HAP-1 (cell line): ENCODE measurements around the gene TUNAR.

Experiments
- DNase-seq, 2 experiments: peaks; one replicate each; pipeline ENCODE4 v3.0.0-alpha.2; 2016 to 2020; ENCODE audit warnings: low spot score in 2 of 2
- H3K27me3 ChIP-seq: fragments of 250-450 bp; sonication (Bioruptor Pico); 2 replicates; pipeline ENCODE4 v1.5.1; 2020; ENCODE audit warnings: low read depth, mild to moderate bottlenecking, moderate library complexity
- H3K36me3 ChIP-seq: fragments of 250-450 bp; sonication (Bioruptor Pico); replicated peaks from 2 replicates; pipeline ENCODE4 v1.5.1; 2020; ENCODE audit warnings: mild to moderate bottlenecking
- H3K4me1 ChIP-seq: fragments of 250-450 bp; sonication (Bioruptor Pico); 2 replicates; pipeline ENCODE4 v1.5.1; 2020; ENCODE audit warnings: mild to moderate bottlenecking
- H3K4me3 ChIP-seq: fragments of 250-450 bp; sonication (Bioruptor Pico); 2 replicates; pipeline ENCODE4 v1.5.1; 2020; ENCODE audit warnings: mild to moderate bottlenecking, moderate library complexity
- H3K9me3 ChIP-seq: fragments of 250-450 bp; sonication (Bioruptor Pico); 2 replicates; pipeline ENCODE4 v1.5.1; 2020; ENCODE audit warnings: mild to moderate bottlenecking, moderate library complexity
- in situ Hi-C: fragments of 300-500 bp; cut with MboI; formaldehyde crosslinking; loops from 3 replicates; pipeline ENCODE4 v1.14.3; 2020; ENCODE audit warnings: low sequenced_read_pairs, inconsistent platforms, mixed read lengths

TUNAR gene

DNA sequence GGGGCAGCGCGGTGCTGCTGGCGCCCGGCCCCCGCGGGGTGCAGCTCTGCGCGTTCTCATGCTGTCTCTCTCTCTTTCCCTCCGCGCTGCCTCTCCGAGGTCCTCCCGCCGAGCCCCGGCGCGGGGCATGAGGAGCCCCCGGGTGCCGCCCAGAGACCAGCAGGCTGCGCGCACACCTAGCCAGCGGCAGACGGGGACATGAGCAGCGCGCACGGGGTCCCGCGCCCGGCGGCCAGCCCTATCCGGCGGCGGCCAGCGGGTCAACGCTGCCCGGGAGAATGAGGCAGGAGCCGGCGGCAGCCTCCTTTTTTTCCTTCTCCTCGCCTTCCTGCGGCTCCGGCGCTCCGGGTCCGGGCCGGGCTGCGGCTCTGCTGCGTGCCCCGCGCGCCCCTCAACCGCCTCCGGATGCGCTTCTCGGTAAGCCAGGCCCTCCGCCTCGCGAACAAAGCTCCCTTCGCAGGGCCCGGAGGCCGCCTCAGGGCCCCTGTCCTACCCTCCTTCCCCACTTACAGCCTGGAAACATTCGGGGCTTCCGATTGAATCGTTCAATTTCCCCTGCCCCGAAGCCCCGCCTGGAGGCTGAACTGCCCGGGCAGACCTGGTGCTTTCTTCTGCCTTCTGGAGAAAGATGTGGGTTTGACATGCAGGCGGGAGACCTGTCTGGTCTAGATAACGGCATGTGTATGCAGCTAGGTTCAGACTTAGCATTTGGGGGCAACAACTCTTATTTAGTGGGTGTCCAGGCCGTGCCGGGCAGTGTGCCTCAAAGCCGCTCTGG is at the start of gene TUNAR:
TSS of gene TUNAR (plus strand) at position 72 of the 778 bp plus-strand sequence.
- no peaks in the 10 kb centered on the region for H3K9me3 ChIP-seq
- H3K36me3 ChIP-seq, result no peaks in the 10 kb centered on the region
- DNase-seq, result peak; percentile 70 to 87
- peak within 1 kb of the TSS; percentile 53 for H3K4me3 ChIP-seq
- peaks cover 3% of the 10 kb centered on the region for H3K4me1 ChIP-seq
- in situ Hi-C loops, result no loop called here
- no peaks in the 10 kb centered on the region for H3K27me3 ChIP-seq

- in situ Hi-C loops, result no loop called here
- Histone ChIP-seq H3K36me3 (no peaks in the 10 kb centered on the region), H3K9me3 (peaks cover 2% of the 10 kb centered on the region; the same call in 1 of the 2 replicates), H3K4me1 (no peaks in the 10 kb centered on the region), H3K27me3 (peaks cover 17% of the 10 kb centered on the region), H3K4me3 (no peak overlapping the region)
- DNase-seq, result no peak
Observed at GRCh38 chr14:95828649-95829265, 47.9 kb upstream of the TUNAR start.

- Histone ChIP-seq H3K36me3 (no peaks in the 10 kb centered on the region), H3K4me3 (no peak overlapping the region), H3K9me3 (peaks cover 2% of the 10 kb centered on the region; the same call in 1 of the 2 replicates), H3K27me3 (peaks cover 16% of the 10 kb centered on the region), H3K4me1 (no peaks in the 10 kb centered on the region)
- no peak for DNase-seq
- in situ Hi-C loops, result no loop called here
Observed at GRCh38 chr14:95829321-95829720, 47.3 kb upstream of the TUNAR start.

DNA sequence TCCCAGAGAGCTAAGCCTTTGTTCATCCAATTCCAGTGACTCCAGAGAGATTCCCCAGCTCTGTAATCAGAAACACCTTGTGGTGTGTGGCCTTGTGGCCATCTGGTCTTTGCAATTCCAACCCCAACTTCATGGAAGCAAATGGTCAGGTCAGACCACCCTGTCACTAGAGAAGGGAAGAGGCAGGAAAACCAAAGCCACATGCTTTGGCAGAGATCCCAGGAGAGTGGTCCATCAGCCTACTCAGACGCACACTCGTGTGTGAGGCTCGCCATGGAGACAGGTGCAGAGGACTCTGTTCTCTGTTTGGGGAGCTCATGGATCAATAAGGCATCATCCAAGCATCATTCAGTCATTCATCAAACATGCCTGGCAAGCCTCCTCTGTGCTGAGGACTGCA is 46.2 kb upstream of the TUNAR start:
- no peak overlapping the region for H3K4me3 ChIP-seq
- DNase-seq, result no peak
- peaks cover 13% of the 10 kb centered on the region for H3K27me3 ChIP-seq
- H3K9me3 ChIP-seq, result no peaks in the 10 kb centered on the region
- H3K4me1 ChIP-seq, result no peaks in the 10 kb centered on the region
- in situ Hi-C loops, result no loop called here
- H3K36me3 ChIP-seq, result no peaks in the 10 kb centered on the region

DNA sequence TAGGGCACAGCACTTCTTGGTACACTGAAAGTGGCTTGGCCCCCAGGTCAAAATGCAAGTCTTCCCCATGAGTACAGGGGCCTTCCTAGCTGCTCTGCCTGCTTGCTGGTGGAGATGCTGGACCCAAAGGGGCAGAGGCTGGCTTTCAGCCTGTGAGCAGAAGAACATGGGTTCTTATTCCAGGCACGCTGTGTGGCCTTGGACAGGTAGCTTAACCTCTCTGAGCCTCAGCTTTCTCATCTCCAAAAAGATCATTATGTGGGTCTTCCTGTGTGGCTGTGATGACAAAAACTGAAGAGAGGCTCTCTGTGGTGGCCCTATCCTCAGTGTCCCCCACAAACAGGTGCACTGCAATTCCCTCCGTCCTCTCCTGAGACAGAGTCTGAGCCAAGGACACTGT is 45.6 kb upstream of the TUNAR start:
- peaks cover 12% of the 10 kb centered on the region for H3K27me3 ChIP-seq
- H3K4me3 ChIP-seq, result no peak overlapping the region
- H3K9me3 ChIP-seq, result no peaks in the 10 kb centered on the region
- DNase-seq, result no peak
- in situ Hi-C loops, result no loop called here
- H3K4me1 ChIP-seq, result no peaks in the 10 kb centered on the region
- H3K36me3 ChIP-seq, result no peaks in the 10 kb centered on the region

DNA sequence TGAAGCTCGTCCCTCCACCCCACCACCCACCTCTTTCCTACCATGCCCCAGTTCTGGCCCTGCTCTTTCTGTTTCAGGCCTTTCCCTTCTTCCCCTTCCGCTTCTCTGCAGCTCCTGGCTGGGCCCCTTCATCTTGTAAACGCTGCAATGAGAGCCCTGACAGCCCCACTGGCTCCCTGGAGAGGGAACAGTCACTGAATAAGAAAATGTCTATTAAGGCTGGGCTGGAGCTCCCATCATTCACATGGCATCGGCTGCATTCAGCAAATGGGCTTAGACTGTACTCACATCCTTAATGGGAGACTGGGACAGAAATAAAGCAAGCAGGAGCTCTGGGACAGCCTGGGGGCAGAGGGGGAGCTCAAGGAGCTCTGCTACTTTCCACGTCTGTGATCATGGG is 45.2 kb upstream of the TUNAR start:
- H3K27me3 ChIP-seq, result peaks cover 7% of the 10 kb centered on the region
- no peaks in the 10 kb centered on the region for H3K9me3 ChIP-seq
- in situ Hi-C loops, result no loop called here
- no peaks in the 10 kb centered on the region for H3K36me3 ChIP-seq
- no peaks in the 10 kb centered on the region for H3K4me1 ChIP-seq
- DNase-seq, result no peak
- H3K4me3 ChIP-seq, result no peak overlapping the region

DNA sequence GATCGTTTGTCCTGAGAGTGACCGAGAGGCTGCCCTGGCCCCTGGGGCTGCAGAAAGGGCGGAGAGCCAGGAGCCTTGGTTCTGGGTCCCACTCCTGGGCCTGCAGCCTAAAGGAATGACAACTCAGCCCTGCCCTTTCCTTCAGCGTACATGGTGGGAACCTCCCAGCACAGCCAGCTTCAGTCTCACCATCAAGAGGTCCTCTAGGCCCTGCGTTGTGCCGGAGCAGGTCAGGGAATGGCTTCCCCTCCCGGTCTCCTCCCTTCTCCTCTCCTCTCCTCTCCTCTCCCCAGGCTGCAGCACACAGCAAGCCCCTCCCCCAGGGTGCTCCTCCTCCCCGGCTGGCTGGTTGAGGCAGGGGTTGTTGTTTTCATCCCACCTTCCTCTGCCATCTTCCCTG is 44.6 kb upstream of the TUNAR start:
- no peaks in the 10 kb centered on the region for H3K4me1 ChIP-seq

GRCh38 chr14:95833429-95833828 is 43.2 kb upstream of the TUNAR start:
- no peaks in the 10 kb centered on the region for H3K27me3 ChIP-seq
- no peaks in the 10 kb centered on the region for H3K36me3 ChIP-seq
- in situ Hi-C loops, result no loop called here
- no peaks in the 10 kb centered on the region for H3K4me1 ChIP-seq
- H3K9me3 ChIP-seq, result no peaks in the 10 kb centered on the region
- H3K4me3 ChIP-seq, result no peak overlapping the region
- no peak for DNase-seq

More for the DNA sequence above, 44.6 kb upstream of the TUNAR start:
- H3K4me3 ChIP-seq, result no peak overlapping the region
- no peaks in the 10 kb centered on the region for H3K36me3 ChIP-seq
- no peak for DNase-seq
- H3K9me3 ChIP-seq, result no peaks in the 10 kb centered on the region
- in situ Hi-C loops, result no loop called here
- peaks cover 4% of the 10 kb centered on the region for H3K27me3 ChIP-seq

- Histone ChIP-seq H3K9me3 (no peaks in the 10 kb centered on the region), H3K27me3 (no peaks in the 10 kb centered on the region), H3K4me3 (no peak overlapping the region), H3K36me3 (no peaks in the 10 kb centered on the region), H3K4me1 (no peaks in the 10 kb centered on the region)
- in situ Hi-C loops, result no loop called here
- DNase-seq, result no peak
Observed at GRCh38 chr14:95834496-95834895, 42.1 kb upstream of the TUNAR start.

DNA sequence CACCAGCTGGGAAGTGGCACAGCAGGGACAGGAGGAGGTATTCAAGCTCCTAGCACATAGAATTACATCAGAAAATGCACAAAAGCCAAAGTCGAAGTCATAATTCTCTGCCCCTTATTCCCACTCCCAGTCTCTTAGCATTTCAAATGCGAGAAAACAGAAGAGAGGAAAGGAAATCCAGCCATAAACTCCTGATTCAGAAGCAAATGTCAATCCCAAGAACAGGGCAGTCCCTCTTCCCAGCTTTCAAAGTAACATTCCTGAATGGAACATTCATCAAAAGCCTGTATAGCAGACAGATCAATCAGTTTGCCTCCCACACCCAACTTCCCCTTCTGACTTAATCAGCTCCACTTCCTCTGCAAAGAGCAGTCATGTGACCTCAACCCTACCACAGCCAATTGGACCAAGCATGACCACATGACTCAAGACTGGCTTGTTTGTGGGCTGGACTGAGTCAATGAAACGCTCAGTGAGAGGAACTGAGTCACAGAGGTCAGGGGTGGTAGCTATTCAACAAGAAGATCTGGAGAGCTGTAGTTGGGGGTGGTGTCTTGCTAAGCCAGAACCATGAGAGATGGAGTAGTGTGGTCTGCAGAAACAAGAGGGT is 41.4 kb upstream of the TUNAR start:
- H3K4me1 ChIP-seq, result no peaks in the 10 kb centered on the region
- DNase-seq, result no peak
- in situ Hi-C loops, result no loop called here
- no peaks in the 10 kb centered on the region for H3K27me3 ChIP-seq
- H3K4me3 ChIP-seq, result no peak overlapping the region
- no peaks in the 10 kb centered on the region for H3K9me3 ChIP-seq
- H3K36me3 ChIP-seq, result no peaks in the 10 kb centered on the region

DNA sequence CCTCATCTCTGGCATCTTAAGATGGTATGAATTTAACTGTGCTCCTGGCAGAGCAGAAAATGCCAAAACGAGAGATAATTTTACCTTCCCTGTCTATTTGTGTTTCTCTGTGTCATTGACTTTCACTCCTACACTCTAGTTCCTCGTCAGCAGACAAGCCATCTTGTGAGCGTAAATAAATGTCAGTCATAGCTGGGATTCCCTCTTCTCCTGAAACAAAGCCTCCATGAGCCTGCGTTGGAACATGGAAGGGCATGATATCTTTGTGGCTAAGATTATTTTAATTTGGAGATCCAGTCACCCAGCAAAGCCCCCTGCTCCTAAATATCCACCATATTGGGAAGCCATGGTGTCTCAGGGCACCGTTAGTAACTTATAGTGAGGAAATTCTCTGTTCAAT is 37.8 kb upstream of the TUNAR start:
- Histone ChIP-seq H3K9me3 (no peaks in the 10 kb centered on the region), H3K36me3 (no peaks in the 10 kb centered on the region), H3K4me1 (no peaks in the 10 kb centered on the region), H3K4me3 (no peak overlapping the region), H3K27me3 (no peaks in the 10 kb centered on the region)
- in situ Hi-C loops, result no loop called here
- DNase-seq, result no peak

DNA sequence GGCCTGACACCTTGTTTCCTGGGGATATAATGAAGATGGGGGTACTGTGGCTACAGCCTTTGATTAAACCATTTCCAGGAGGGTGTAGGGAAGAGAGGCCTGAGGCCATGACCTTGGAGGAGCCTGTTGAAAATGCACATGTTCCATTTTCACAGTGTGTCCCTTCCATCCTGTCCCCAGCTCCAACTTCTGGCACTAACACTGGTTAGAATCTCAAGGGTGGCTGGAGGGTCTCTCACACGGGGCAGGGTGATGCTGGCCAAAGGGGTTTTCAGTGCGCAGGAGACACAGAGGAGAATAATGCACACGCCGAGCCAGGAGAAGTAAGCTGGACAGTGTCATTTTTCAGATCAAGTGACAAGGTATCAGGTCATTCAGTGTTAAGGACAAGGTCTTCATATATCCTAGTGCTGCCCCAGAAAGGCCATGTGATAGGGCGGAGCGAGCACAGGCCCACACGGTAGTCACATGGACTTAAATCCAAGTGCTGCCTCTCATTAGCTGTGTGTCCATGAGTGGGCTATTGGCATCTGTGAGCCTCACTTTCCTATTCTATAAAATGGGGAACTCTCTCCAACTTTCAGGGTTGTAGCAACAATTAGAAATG is 36.4 kb upstream of the TUNAR start:
- in situ Hi-C loops, result no loop called here
- no peaks in the 10 kb centered on the region for H3K9me3 ChIP-seq
- DNase-seq, result no peak

GRCh38 chr14:95841668-95842067 is 35.0 kb upstream of the TUNAR start:
- in situ Hi-C loops, result no loop called here
- Histone ChIP-seq H3K36me3 (no peaks in the 10 kb centered on the region), H3K4me1 (no peaks in the 10 kb centered on the region), H3K9me3 (no peaks in the 10 kb centered on the region), H3K4me3 (no peak overlapping the region), H3K27me3 (peaks cover 5% of the 10 kb centered on the region; the same call in 1 of the 2 replicates)
- no peak for DNase-seq

More for the DNA sequence above, 36.4 kb upstream of the TUNAR start:
- Histone ChIP-seq H3K4me1 (no peaks in the 10 kb centered on the region), H3K27me3 (peaks cover under 1% of the 10 kb centered on the region; the same call in 1 of the 2 replicates), H3K36me3 (no peaks in the 10 kb centered on the region), H3K4me3 (no peak overlapping the region)

DNA sequence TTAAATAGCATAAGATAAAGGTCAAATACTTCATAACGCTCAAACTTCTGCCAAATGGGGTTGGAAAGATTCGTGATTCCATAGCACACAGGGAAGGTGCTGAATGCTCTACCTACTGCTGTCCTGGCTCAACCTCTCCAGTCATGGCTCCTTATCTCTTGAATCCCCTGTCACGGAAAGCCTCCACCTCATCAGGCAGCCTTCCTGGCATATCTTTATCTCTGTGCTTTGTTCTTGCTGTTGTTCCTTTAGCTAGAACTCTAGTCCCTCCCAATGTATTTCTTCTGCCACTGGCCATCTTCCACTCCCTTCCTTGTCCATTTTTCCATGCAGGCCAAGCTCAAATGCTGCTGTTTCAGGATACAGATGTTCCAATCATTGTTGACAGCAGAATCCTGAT is 26.9 kb upstream of the TUNAR start:
- Histone ChIP-seq H3K27me3 (peaks cover 13% of the 10 kb centered on the region), H3K36me3 (no peaks in the 10 kb centered on the region), H3K9me3 (no peaks in the 10 kb centered on the region), H3K4me1 (no peaks in the 10 kb centered on the region), H3K4me3 (no peak overlapping the region)
- in situ Hi-C loops, result no loop called here
- DNase-seq, result no peak
